Measurements from ENCODE around the gene IRAG1.

DNA sequence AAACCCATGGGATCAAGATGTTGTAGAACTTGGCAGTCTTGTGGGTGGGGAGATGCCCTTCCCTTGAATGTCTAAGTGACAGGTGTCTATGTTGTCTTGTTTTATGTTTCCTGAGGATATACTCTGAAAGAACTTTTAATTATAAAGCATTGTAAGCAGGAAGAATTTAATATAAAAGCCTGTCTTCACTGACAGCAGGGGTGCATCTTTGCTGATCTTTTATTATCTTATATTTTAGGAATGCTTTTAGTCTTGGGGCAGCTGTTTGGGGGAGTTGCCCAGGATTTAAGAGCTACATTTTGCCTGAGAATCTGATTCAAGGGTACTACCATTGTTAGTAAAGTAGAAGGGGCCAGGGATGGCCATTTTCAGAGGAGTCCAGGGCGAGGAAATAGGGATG is 43.4 kb downstream of the IRAG1 start:
- TF ChIP-seq, protein P1, sequence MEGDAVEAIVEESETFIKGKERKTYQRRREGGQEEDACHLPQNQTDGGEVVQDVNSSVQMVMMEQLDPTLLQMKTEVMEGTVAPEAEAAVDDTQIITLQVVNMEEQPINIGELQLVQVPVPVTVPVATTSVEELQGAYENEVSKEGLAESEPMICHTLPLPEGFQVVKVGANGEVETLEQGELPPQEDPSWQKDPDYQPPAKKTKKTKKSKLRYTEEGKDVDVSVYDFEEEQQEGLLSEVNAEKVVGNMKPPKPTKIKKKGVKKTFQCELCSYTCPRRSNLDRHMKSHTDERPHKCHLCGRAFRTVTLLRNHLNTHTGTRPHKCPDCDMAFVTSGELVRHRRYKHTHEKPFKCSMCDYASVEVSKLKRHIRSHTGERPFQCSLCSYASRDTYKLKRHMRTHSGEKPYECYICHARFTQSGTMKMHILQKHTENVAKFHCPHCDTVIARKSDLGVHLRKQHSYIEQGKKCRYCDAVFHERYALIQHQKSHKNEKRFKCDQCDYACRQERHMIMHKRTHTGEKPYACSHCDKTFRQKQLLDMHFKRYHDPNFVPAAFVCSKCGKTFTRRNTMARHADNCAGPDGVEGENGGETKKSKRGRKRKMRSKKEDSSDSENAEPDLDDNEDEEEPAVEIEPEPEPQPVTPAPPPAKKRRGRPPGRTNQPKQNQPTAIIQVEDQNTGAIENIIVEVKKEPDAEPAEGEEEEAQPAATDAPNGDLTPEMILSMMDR (IDR thresholded peaks at IDR 0.05): no peak
- no peak for TF ChIP-seq POLR2A (IDR thresholded peaks at IDR 0.05)
